Measurements from ENCODE around the gene ACP5. TPM values are rescaled to one million over a fixed set of nuclear protein-coding genes. Genes with fewer than 3 reads are reported as not detected.
"Not testable (repeated sequence)": the region's sequence is repeated elsewhere in the genome, so short reads cannot be mapped to it uniquely, and the experiment has no call there.

Gene ACP5
- total RNA-seq, 1 donor from 2014 or later: 1.4 TPM

GRCh38 chr19:11580116-11580515 lies 2.7 kb upstream of the ACP5 start:
- no peak for DNase-seq (ENCODE audit: low read depth)

GRCh38 chr19:11578258-11579142 lies 1.1 kb upstream of the ACP5 start:
- DNase-seq (ENCODE audit: low read depth): peak; percentile 26

- DNase-seq (ENCODE audit: low read depth): no peak
Observed at GRCh38 chr19:11576227-11576626, 1.2 kb downstream of the ACP5 start.

- no peak for DNase-seq (ENCODE audit: low read depth)
Observed at GRCh38 chr19:11574689-11575088, 2.8 kb downstream of the ACP5 start.

- DNase-seq (ENCODE audit: low read depth): not testable (repeated sequence)
Observed at GRCh38 chr19:11573763-11574162, 3.7 kb downstream of the ACP5 start.

GRCh38 chr19:11573354-11573753 lies 4.1 kb downstream of the ACP5 start:
- not testable (repeated sequence) for DNase-seq (ENCODE audit: low read depth)

GRCh38 chr19:11570039-11570462 lies 7.4 kb downstream of the ACP5 start:
- DNase-seq (ENCODE audit: low read depth): no peak

GRCh38 chr19:11566164-11566563 lies 11.3 kb downstream of the ACP5 start:
- no peak for DNase-seq (ENCODE audit: low read depth)

- not testable (repeated sequence) for DNase-seq (ENCODE audit: low read depth)
Observed at GRCh38 chr19:11565649-11565980, 11.8 kb downstream of the ACP5 start.

- not testable (repeated sequence) for DNase-seq (ENCODE audit: low read depth)
Observed at GRCh38 chr19:11564082-11564807, 13.2 kb downstream of the ACP5 start.

- no peak for DNase-seq (ENCODE audit: low read depth)
Observed at GRCh38 chr19:11563532-11563931, 13.9 kb downstream of the ACP5 start.

GRCh38 chr19:11560404-11561051 lies 16.9 kb downstream of the ACP5 start:
- peak; percentile 73 for DNase-seq (ENCODE audit: low read depth)

GRCh38 chr19:11558881-11559828 lies 18.3 kb downstream of the ACP5 start, which contains the start of gene ELOF1:
Gene ELOF1, minus strand, starts transcription at chr19:11559230. Its CDS starts 4,883 bp downstream, at chr19:11554347.
- peak; percentile 98 for DNase-seq (ENCODE audit: low read depth)

GRCh38 chr19:11556634-11557420 lies 20.6 kb downstream of the ACP5 start:
- DNase-seq (ENCODE audit: low read depth): no peak

- no peak for DNase-seq (ENCODE audit: low read depth)
Observed at GRCh38 chr19:11555246-11555645, 22.2 kb downstream of the ACP5 start.

- DNase-seq (ENCODE audit: low read depth): no peak
Observed at GRCh38 chr19:11554160-11554559, 23.3 kb downstream of the ACP5 start.

GRCh38 chr19:11552666-11553372 lies 24.6 kb downstream of the ACP5 start:
- DNase-seq (ENCODE audit: low read depth): no peak

GRCh38 chr19:11551603-11552235 lies 25.7 kb downstream of the ACP5 start:
- no peak for DNase-seq (ENCODE audit: low read depth)

GRCh38 chr19:11550265-11550664 lies 27.2 kb downstream of the ACP5 start:
- no peak for DNase-seq (ENCODE audit: low read depth)
